K562 (cell line): Measurements from ENCODE around the gene ZFP3. TPM values are rescaled to one million over a fixed set of nuclear protein-coding genes. Genes with fewer than 3 reads are reported as not detected.

Experiments used
- ATAC-seq: fragments of 200-7000 bp; cut with Tn5 transposase; 3 replicates; pipeline ENCODE4 v1.9.1; 2020; ENCODE audit warnings: moderate library complexity
- BruUV-seq: library from RNA; stranded (reverse); fragments of 400-500 nt; replicated peaks from 2 replicates; lab custom pipeline; 2021; lab: Mats Ljungman, UMichigan
- CTCF ChIA-PET: fragments of 300-600 bp; formaldehyde crosslinking; extraction: SDS; loops from one replicate; lab custom pipeline; 2021; ENCODE audit warnings: low intra/inter-chr PET ratio; lab: Yijun Ruan, JAX
- POLR2A ChIA-PET: fragments of 300-600, 350-650 bp; sonication (Branson Sonifier 250); formaldehyde crosslinking; extraction: SDS; loops from one replicate; lab custom pipeline; 2021; ENCODE audit warnings: antibody characterized with exemption, inconsistent platforms; lab: Yijun Ruan, JAX
- DNase-seq, 4 experiments: peaks; one replicate each; pipeline versions ENCODE4 v3.0.0 to v3.0.0-alpha.2; 2011 to 2018; ENCODE audit warnings: low spot score in 3 of 4, mixed read lengths in 3 of 4; ENCODE audit errors: extremely low read depth in 1 of 4
- FAIRE-seq: peaks from 2 replicates; lab custom pipeline; 2011; peaks lifted over from hg19 to GRCh38; lab: Jason Lieb, UNC
- H2AFZ ChIP-seq: 2 replicates; pipeline ENCODE4 v1.6.0; 2011; ENCODE audit warnings: low read depth, low read length, control low read depth, inconsistent platforms
- H3K27ac ChIP-seq: fragments of 200-600 bp; 3 replicates; pipeline ENCODE4 v1.8.0; 2011; ENCODE audit warnings: low read depth, mild to moderate bottlenecking, control low read depth, inconsistent platforms, low read length, moderate library complexity, mixed read lengths; ENCODE audit errors: extremely low read depth
- H3K27me3 ChIP-seq, 2 experiments: fragments of 300-600 bp in 1 of 2; 2 replicates in 1 of 2; 3 replicates in 1 of 2; pipeline versions ENCODE4 v1.6.0 to v1.8.0; 2011; ENCODE audit warnings: inconsistent platforms in 2 of 2, low read length in 2 of 2, mild to moderate bottlenecking in 1 of 2, mixed read lengths in 1 of 2, moderate library complexity in 1 of 2; ENCODE audit not compliant: control insufficient read depth in 2 of 2, insufficient read depth in 2 of 2
- H3K36me3 ChIP-seq: fragments of 300-600 bp; 3 replicates; pipeline ENCODE4 v1.8.0; 2011; ENCODE audit warnings: mild to moderate bottlenecking, low read length, inconsistent platforms; ENCODE audit not compliant: control insufficient read depth, insufficient read depth
- H3K4me1 ChIP-seq, 2 experiments: fragments of 200-600 bp in 1 of 2; replicated peaks in 1 of 2; 2 replicates in 1 of 2; 3 replicates in 1 of 2; pipeline versions ENCODE4 v1.5.1 to v1.8.0; 2011; ENCODE audit warnings: inconsistent platforms in 2 of 2, low read length in 2 of 2, mild to moderate bottlenecking in 1 of 2, mixed read lengths in 1 of 2, moderate library complexity in 1 of 2; ENCODE audit not compliant: control insufficient read depth in 2 of 2, insufficient read depth in 2 of 2
- H3K4me2 ChIP-seq: 2 replicates; pipeline ENCODE4 v1.6.1; 2011; ENCODE audit warnings: low read length, control low read depth, inconsistent platforms, mixed read lengths; ENCODE audit not compliant: insufficient read depth
- H3K4me3 ChIP-seq: fragments of 200-600 bp; sonication (generic), shearing (Covaris generic); 2 replicates; pipeline ENCODE4 v1.5.1; 2016; ENCODE audit warnings: control low read depth, inconsistent platforms
- H3K79me2 ChIP-seq: fragments of 200-600 bp; 3 replicates; pipeline ENCODE4 v1.8.0; 2011; ENCODE audit warnings: low read length, inconsistent platforms; ENCODE audit not compliant: control insufficient read depth, insufficient read depth
- H3K9ac ChIP-seq, 2 experiments: 2 replicates each; pipeline versions ENCODE4 v1.6.0 to v1.6.1; 2011; ENCODE audit warnings: low read depth in 2 of 2, low read length in 2 of 2, control low read depth in 1 of 2, inconsistent platforms in 1 of 2, mild to moderate bottlenecking in 1 of 2, mixed read lengths in 1 of 2; ENCODE audit not compliant: insufficient read depth in 1 of 2
- H3K9me1 ChIP-seq: one replicate; pipeline ENCODE4 v1.6.0; 2011; ENCODE audit warnings: inconsistent platforms, mild to moderate bottlenecking, low read length, moderate library complexity; ENCODE audit not compliant: control insufficient read depth, insufficient read depth
- H3K9me3 ChIP-seq: replicated peaks from 2 replicates; pipeline ENCODE4 v1.5.1; 2011; ENCODE audit warnings: low read depth, low read length, inconsistent platforms; ENCODE audit not compliant: control insufficient read depth, insufficient read depth
- H4K20me1 ChIP-seq: replicated peaks from 2 replicates; pipeline ENCODE4 v1.6.1; 2011; ENCODE audit warnings: low read length, inconsistent platforms, mixed read lengths; ENCODE audit not compliant: control insufficient read depth, insufficient read depth
- CREB3 ChIP-seq: fragments of 450-650 bp; conservative IDR thresholded peaks from 2 replicates; pipeline ENCODE4 v1.6.1; 2016; ENCODE audit warnings: missing genetic modification characterization, low read depth, mild to moderate bottlenecking, missing compliant biosample characterization, moderate library complexity
- HEY1 ChIP-seq: fragments of 250-450 bp; sonication (Bioruptor Pico); IDR thresholded peaks from 2 replicates; pipeline ENCODE4 v1.5.0; 2020; ENCODE audit warnings: mild to moderate bottlenecking, moderate library complexity, borderline replicate concordance
- HNRNPUL1 ChIP-seq: fragments of 200-400 bp; formaldehyde crosslinking; IDR thresholded peaks from 2 replicates; pipeline ENCODE4 v1.6.1; 2017; ENCODE audit warnings: low read length
- IRF2 ChIP-seq: sonication (generic); formaldehyde crosslinking; IDR thresholded peaks from 2 replicates; pipeline ENCODE4 v1.8.1; 2022; ENCODE audit warnings: mild to moderate bottlenecking, missing genetic modification reagents
- KAT2B ChIP-seq: IDR thresholded peaks from one replicate; pipeline ENCODE4 v1.6.1; 2012; ENCODE audit warnings: low read depth, mild to moderate bottlenecking, control low read depth, inconsistent platforms, low read length, moderate library complexity
- MCM7 ChIP-seq, 2 experiments: fragments of 450-650 bp; IDR thresholded peaks; 2 replicates each; pipeline ENCODE4 v1.6.1; 2016 to 2018
- MTA3 ChIP-seq: fragments of 450-650 bp; formaldehyde crosslinking; IDR thresholded peaks from 2 replicates; pipeline ENCODE4 v1.6.1; 2017; ENCODE audit warnings: mild to moderate bottlenecking, borderline replicate concordance
- NELFE ChIP-seq: IDR thresholded peaks from 2 replicates; pipeline ENCODE4 v1.6.1; 2011; ENCODE audit warnings: mild to moderate bottlenecking; ENCODE audit not compliant: insufficient read depth, insufficient read length
- NR2F6 ChIP-seq: fragments of 450-650 bp; formaldehyde crosslinking; IDR thresholded peaks from 2 replicates; pipeline ENCODE4 v1.4.0; 2020; ENCODE audit warnings: mild to moderate bottlenecking
- RAD21 ChIP-seq, 2 experiments: fragments of 250-450 bp in 1 of 2; fragments of 450-650 bp in 1 of 2; sonication (Bioruptor Pico) in 1 of 2; formaldehyde crosslinking in 1 of 2; IDR thresholded peaks in 1 of 2; conservative IDR thresholded peaks in 1 of 2; 2 replicates each; pipeline versions ENCODE4 v1.4.0 to v1.8.0; 2020 to 2022; ENCODE audit warnings: mild to moderate bottlenecking in 2 of 2, moderate library complexity in 1 of 2
- RBBP5 ChIP-seq: fragments of 200-600 bp; sonication (generic); IDR thresholded peaks from 2 replicates; pipeline ENCODE4 v1.6.1; 2012; ENCODE audit warnings: borderline replicate concordance, mild to moderate bottlenecking, low read length, control low read depth, inconsistent platforms; ENCODE audit not compliant: insufficient read depth, poor library complexity, severe bottlenecking
- SLC30A9 ChIP-seq: fragments of 250-450 bp; sonication (Bioruptor Pico); IDR thresholded peaks from 2 replicates; pipeline ENCODE4 v1.8.0; 2022; ENCODE audit warnings: mild to moderate bottlenecking, moderate library complexity
- SRSF1 ChIP-seq: fragments of 200-400 bp; formaldehyde crosslinking; IDR thresholded peaks from 2 replicates; pipeline ENCODE4 v1.6.1; 2017; ENCODE audit warnings: mild to moderate bottlenecking, low read depth, low read length, moderate library complexity
- VEZF1 ChIP-seq: fragments of 200-800 bp; sonication (Bioruptor generic); IDR thresholded peaks from 2 replicates; pipeline ENCODE4 v1.6.1; 2017; ENCODE audit warnings: missing genetic modification characterization, missing compliant biosample characterization
- WHSC1 ChIP-seq: IDR thresholded peaks from one replicate; pipeline ENCODE4 v1.6.1; 2012; ENCODE audit warnings: low read length, control low read depth, inconsistent platforms
- ZBTB7A ChIP-seq: IDR thresholded peaks from 2 replicates; pipeline ENCODE4 v1.6.1; 2011; ENCODE audit warnings: low read depth, mild to moderate bottlenecking, low read length, moderate library complexity, borderline replicate concordance; ENCODE audit not compliant: control insufficient read depth
- ZC3H4 ChIP-seq: sonication (generic); formaldehyde crosslinking; IDR thresholded peaks from 2 replicates; pipeline ENCODE4 v1.9.0; 2021; ENCODE audit warnings: missing genetic modification reagents, borderline replicate concordance
- ZNF511 ChIP-seq: sonication (generic); formaldehyde crosslinking; IDR thresholded peaks from 2 replicates; pipeline ENCODE4 v1.8.0; 2022; ENCODE audit warnings: mild to moderate bottlenecking, missing genetic modification reagents
- ZNF589 ChIP-seq: fragments of 200-800 bp; sonication (Bioruptor generic); IDR thresholded peaks from 2 replicates; pipeline ENCODE4 v1.6.1; 2016; ENCODE audit warnings: low read depth, missing genetic modification characterization, missing compliant biosample characterization
- WGBS: fragments of 100-300 bp; shearing (Covaris generic); methylation state at CpG from one replicate; pipeline ENCODE4 v1.1.6; 2016; ENCODE audit warnings: low coverage, mixed read lengths; ENCODE audit not compliant: insufficient coverage; ENCODE audit errors: missing lambda C conversion rate; 5-methylcytosine and 5-hydroxymethylcytosine counted together
- in situ Hi-C: fragments of 300-500 bp; cut with MboI; formaldehyde crosslinking; loops from 4 replicates; pipeline ENCODE4 v1.15.0; 2018; ENCODE audit warnings: inconsistent platforms, mixed read lengths
- intact Hi-C: fragments of 100-400 bp; cut with micrococcal nuclease; formaldehyde crosslinking; loops from 2 replicates; pipeline ENCODE4 v1.14.2; 2022
- polyA plus RNA-seq, 8 experiments: library from polyadenylated mRNA; depleted of rRNA in 4 of 8; stranded (reverse) in 5 of 8; unstranded in 3 of 8; fragments of >200 nt; fragmentation: Nextera tagmentation in 2 of 8; fragmentation: Illumina TruSeq in 1 of 8; extraction: Ambion mirVana in 2 of 8; extraction: Trizol in 1 of 8; gene quantifications; 2 replicates each; pipeline versions ENCODE4 v1.2.1 to v1.2.3, GENCODE V29; 2011 to 2014; ENCODE audit warnings: inconsistent platforms in 1 of 8, missing spikeins in 1 of 8
- total RNA-seq, 7 experiments: library from RNA; depleted of rRNA in 6 of 7; stranded (reverse); fragments of >200 nt in 6 of 7; fragmentation: Illumina TruSeq in 2 of 7; extraction: Trizol in 2 of 7; gene quantifications; 2 replicates each; pipeline versions ENCODE4 v1.2.1 to v1.2.3, GENCODE V29; 2011 to 2021; ENCODE audit warnings: low replicate concordance in 1 of 7

Gene ZFP3
- total and polyA plus RNA-seq, 9 of the 15 experiments (the other 6 are each of a cell fraction or from before 2014, with no cell fraction given), result 0.04 TPM; not detected in 8

GRCh38 chr17:5069724-5070123 is 8.5 kb upstream of the ZFP3 start:
- no peaks in the 10 kb centered on the region for H3K9me1 ChIP-seq
- H3K4me3 ChIP-seq, result no peak overlapping the region
- no peaks in the 10 kb centered on the region for H3K79me2 ChIP-seq
- FAIRE-seq (no peak), DNase-seq (no peak), ATAC-seq (no peak)
- H3K27me3 ChIP-seq, result peaks cover 0 to 10% of the 10 kb centered on the region in 2 experiments; a peak in 2 of 5 replicates
- 7% methylated on average over 4 of the region's 4 CpGs for WGBS
- no peaks in the 10 kb centered on the region for H3K4me1 ChIP-seq
- H3K27ac ChIP-seq, result no peak overlapping the region
- no peak overlapping the region for H3K4me2 ChIP-seq
- ChIA-PET CTCF (no interaction called here), POLR2A (no interaction called here)
- in situ Hi-C loops, result loop anchor here (10.0 kb wide), 1 partner anchor 155 kb away; no protein-coding TSS in a partner anchor
- H3K9ac ChIP-seq, result no peak overlapping the region
- intact Hi-C loops, result no loop called here
- no peaks in the 10 kb centered on the region for H4K20me1 ChIP-seq
- TF ChIP-seq NR2F6 (CRISPR knock-in tag) (no peak), IRF2 (CRISPR knock-in tag) (no peak), SRSF1 (no peak), VEZF1 (CRISPR knock-in tag) (no peak), HNRNPUL1 (no peak), NELFE (no peak), ZC3H4 (CRISPR knock-in tag) (no peak), RAD21 (CRISPR knock-in tag; conservative IDR thresholded peaks at IDR 0.05 in 1 of 2, IDR thresholded peaks at IDR 0.05 in 1 of 2) (no peak), RBBP5 (no peak), SLC30A9 (CRISPR knock-in tag) (no peak), ZNF589 (CRISPR knock-in tag) (no peak), ZNF511 (no peak), WHSC1 (no peak), MTA3 (no peak), MCM7 (IDR thresholded peaks at IDR 0.05) (no peak), ZBTB7A (no peak), HEY1 (CRISPR knock-in tag) (no peak), CREB3 (tag) (no peak), KAT2B (no peak)
- no peaks in the 10 kb centered on the region for H3K9me3 ChIP-seq
- no peaks in the 10 kb centered on the region for H3K36me3 ChIP-seq
- BruUV-seq, result no TSS peak
- no peak overlapping the region for H2AFZ ChIP-seq
